GM12878 (cell line): ENCODE results near the gene HDAC7. TPM values are rescaled to one million over a fixed set of nuclear protein-coding genes. Genes with fewer than 3 reads are reported as not detected.

Source experiments
- ATAC-seq: fragments of 200-7000 bp; cut with Tn5 transposase; 3 replicates; pipeline ENCODE4 v1.9.1; 2020; ENCODE audit warnings: mild to moderate bottlenecking, moderate library complexity
- BruUV-seq: library from RNA; stranded (reverse); fragments of 400-500 nt; replicated peaks from 2 replicates; lab custom pipeline; 2021; lab: Mats Ljungman, UMichigan
- CTCF ChIA-PET: fragments of 300-600 bp; sonication (Branson Sonifier 250); formaldehyde crosslinking; extraction: SDS; loops from one replicate; lab custom pipeline; 2021; ENCODE audit warnings: inconsistent platforms; lab: Yijun Ruan, JAX
- POLR2A ChIA-PET: fragments of 350-600 bp; formaldehyde crosslinking; extraction: SDS; loops from one replicate; lab custom pipeline; 2021; ENCODE audit warnings: inconsistent platforms; lab: Charles Lee
- RAD21 ChIA-PET: fragments of 300-600 bp; sonication (Branson Sonifier 250); formaldehyde crosslinking; loops from one replicate; lab custom pipeline; 2023; ENCODE audit warnings: antibody characterized with exemption; ENCODE audit not compliant: unreplicated experiment; lab: Charles Lee
- SMC1A ChIA-PET: fragments of 300-600 bp; sonication (Branson Sonifier 250); formaldehyde crosslinking; loops from one replicate; lab custom pipeline; 2023; ENCODE audit not compliant: unreplicated experiment, uncharacterized antibody; lab: Charles Lee
- DNase-seq: peaks from one replicate; pipeline ENCODE4 v3.0.0-alpha.2; 2011; ENCODE audit warnings: low read depth, low spot score
- FAIRE-seq: peaks from 3 replicates; lab custom pipeline; 2011; peaks lifted over from hg19 to GRCh38; lab: Jason Lieb, UNC
- H2AFZ ChIP-seq: 2 replicates; pipeline ENCODE4 v1.6.0; 2011; ENCODE audit warnings: low read depth, low read length, control low read depth; ENCODE audit not compliant: control insufficient read depth
- H3K27ac ChIP-seq: 2 replicates; pipeline ENCODE4 v1.5.1; 2011; ENCODE audit warnings: control low read depth; ENCODE audit not compliant: control insufficient read depth, insufficient read depth
- H3K27me3 ChIP-seq, 2 experiments: replicated peaks in 1 of 2; 2 replicates each; pipeline versions ENCODE4 v1.6.0 to v1.6.1; 2011; ENCODE audit warnings: low read length in 1 of 2; ENCODE audit not compliant: control insufficient read depth in 2 of 2, insufficient read depth in 2 of 2
- H3K36me3 ChIP-seq, 2 experiments: 2 replicates each; pipeline ENCODE4 v1.5.1; 2011; ENCODE audit warnings: low read length in 1 of 2; ENCODE audit not compliant: control insufficient read depth in 2 of 2, insufficient read depth in 2 of 2
- H3K4me1 ChIP-seq: 2 replicates; pipeline ENCODE4 v1.6.1; 2011; ENCODE audit warnings: mild to moderate bottlenecking, low read length, moderate library complexity, mixed read lengths; ENCODE audit not compliant: control insufficient read depth, insufficient read depth
- H3K4me2 ChIP-seq: 2 replicates; pipeline ENCODE4 v1.6.0; 2011; ENCODE audit warnings: control low read depth; ENCODE audit not compliant: control insufficient read depth, insufficient read depth
- H3K4me3 ChIP-seq: fragments of 200-600 bp; sonication (generic); 2 replicates; pipeline ENCODE4 v1.5.1; 2016
- H3K79me2 ChIP-seq: 2 replicates; pipeline ENCODE4 v1.6.0; 2011; ENCODE audit warnings: low read length; ENCODE audit not compliant: control insufficient read depth, insufficient read depth
- H3K9ac ChIP-seq: 2 replicates; pipeline ENCODE4 v1.8.0; 2011; ENCODE audit warnings: low read length, control low read depth, mixed read lengths; ENCODE audit not compliant: control insufficient read depth, insufficient read depth
- H3K9me3 ChIP-seq: replicated peaks from 3 replicates; pipeline ENCODE4 v1.5.1; 2011; ENCODE audit warnings: mild to moderate bottlenecking, low read length; ENCODE audit not compliant: control insufficient read depth, insufficient read depth
- H4K20me1 ChIP-seq: 2 replicates; pipeline ENCODE4 v1.6.0; 2011; ENCODE audit not compliant: control insufficient read depth, insufficient read depth
- CEBPZ ChIP-seq: fragments of 150-350 bp; IDR thresholded peaks from 2 replicates; pipeline ENCODE4 v1.6.1; 2016; ENCODE audit warnings: low read depth, low read length
- KAT2A ChIP-seq: conservative IDR thresholded peaks from 2 replicates; pipeline ENCODE4 v1.6.1; 2011; ENCODE audit warnings: low read depth, low read length; ENCODE audit not compliant: control insufficient read depth
- MYC ChIP-seq: IDR thresholded peaks from 2 replicates; pipeline ENCODE4 v1.6.1; 2011; ENCODE audit warnings: mild to moderate bottlenecking, low read length, moderate library complexity, inconsistent platforms; ENCODE audit not compliant: insufficient read depth, insufficient replicate concordance, insufficient read length, severe bottlenecking
- POLR2AphosphoS2 ChIP-seq: IDR thresholded peaks from 2 replicates; pipeline ENCODE4 v1.6.1; 2011; ENCODE audit warnings: low read depth, mild to moderate bottlenecking, low read length, improper control_type of control experiment, moderate library complexity
- POLR2AphosphoS5 ChIP-seq: IDR thresholded peaks from 2 replicates; pipeline ENCODE4 v1.6.1; 2011; ENCODE audit warnings: mild to moderate bottlenecking, low read length, inconsistent platforms
- POU2F2 ChIP-seq: IDR thresholded peaks from 3 replicates; pipeline ENCODE4 v1.6.1; 2011; ENCODE audit warnings: low read depth, mild to moderate bottlenecking, low read length, borderline replicate concordance
- WGBS: methylation state at CpG from one replicate; pipeline ENCODE4 v1.1.6; 2016; ENCODE audit warnings: low lambda C conversion rate; ENCODE audit not compliant: insufficient replicate concordance, insufficient coverage; ENCODE audit errors: missing lambda C conversion rate; 5-methylcytosine and 5-hydroxymethylcytosine counted together
- in situ Hi-C: fragments of 300-500 bp; cut with MboI; formaldehyde crosslinking; loops from 9 replicates; pipeline ENCODE4 v1.14.3; 2018; ENCODE audit warnings: mixed read lengths
- intact Hi-C: fragments of 100-400 bp; cut with micrococcal nuclease; formaldehyde crosslinking; loops from one replicate; pipeline ENCODE4 v1.14.2; 2022; ENCODE audit not compliant: unreplicated experiment
- polyA plus RNA-seq, 11 experiments: library from polyadenylated mRNA; depleted of rRNA in 4 of 11; unstranded in 6 of 11; stranded (reverse) in 5 of 11; fragments of >200 nt; fragmentation: Nextera tagmentation in 4 of 11; fragmentation: Illumina TruSeq in 1 of 11; extraction: Ambion mirVana in 4 of 11; extraction: Trizol in 1 of 11; gene quantifications; 1 replicate in 1 of 11; 2 replicates in 10 of 11; pipeline versions ENCODE4 v1.2.1 to v1.2.3, GENCODE V29; 2011 to 2016; ENCODE audit warnings: inconsistent platforms in 2 of 11, missing spikeins in 2 of 11, low read depth in 1 of 11
- total RNA-seq, 4 experiments: library from RNA; depleted of rRNA in 3 of 4; stranded (reverse); fragments of >200 nt in 3 of 4; fragmentation: Illumina TruSeq in 1 of 4; extraction: Trizol in 1 of 4; gene quantifications; 2 replicates each; pipeline versions ENCODE4 v1.2.1 to v1.2.3, GENCODE V29; 2013 to 2021
- TF ChIP-seq, protein P1 (sequence below): IDR thresholded peaks from 2 replicates; pipeline ENCODE4 v1.6.1; 2012; ENCODE audit warnings: low read length, inconsistent platforms

The HDAC7 gene
- total and polyA plus RNA-seq, 10 of the 15 experiments (the other 5 are each of a cell fraction or from before 2014, with no cell fraction given) = 0.47 to 18.3 (median 5.4) TPM

GRCh38 chr12:47754126-47754525, 65.6 kb downstream of the HDAC7 start:
- no peak overlapping the region for H3K9ac ChIP-seq
- intact Hi-C loops (no loop called here), in situ Hi-C loops (no loop called here)
- POLR2A ChIA-PET = interaction anchor here (1.5 to 2.4 kb wide), 3 partner anchors 10 to 131 kb away, joined by 4 to 14 read pairs (median 5); no protein-coding TSS in a partner anchor
- peak overlapping the region; percentile 82; the same call in 1 of the 2 replicates for H3K4me2 ChIP-seq
- SMC1A ChIA-PET = interaction anchor here (2.2 to 12.2 kb wide), 5 partner anchors 9 to 39 kb away, joined by 6 to 277 read pairs (median 15); no protein-coding TSS in a partner anchor
- no TSS peak for BruUV-seq
- TF ChIP-seq POLR2AphosphoS2 = no peak
- TF ChIP-seq, protein P1, sequence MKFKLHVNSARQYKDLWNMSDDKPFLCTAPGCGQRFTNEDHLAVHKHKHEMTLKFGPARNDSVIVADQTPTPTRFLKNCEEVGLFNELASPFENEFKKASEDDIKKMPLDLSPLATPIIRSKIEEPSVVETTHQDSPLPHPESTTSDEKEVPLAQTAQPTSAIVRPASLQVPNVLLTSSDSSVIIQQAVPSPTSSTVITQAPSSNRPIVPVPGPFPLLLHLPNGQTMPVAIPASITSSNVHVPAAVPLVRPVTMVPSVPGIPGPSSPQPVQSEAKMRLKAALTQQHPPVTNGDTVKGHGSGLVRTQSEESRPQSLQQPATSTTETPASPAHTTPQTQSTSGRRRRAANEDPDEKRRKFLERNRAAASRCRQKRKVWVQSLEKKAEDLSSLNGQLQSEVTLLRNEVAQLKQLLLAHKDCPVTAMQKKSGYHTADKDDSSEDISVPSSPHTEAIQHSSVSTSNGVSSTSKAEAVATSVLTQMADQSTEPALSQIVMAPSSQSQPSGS = no peak
- TF ChIP-seq POLR2AphosphoS5 = no peak
- TF ChIP-seq KAT2A = no peak
- no peak for TF ChIP-seq CEBPZ
- no peak for TF ChIP-seq MYC
- no peak for TF ChIP-seq POU2F2
- H3K4me3 ChIP-seq = no peak overlapping the region
- no peaks in the 10 kb centered on the region for H3K27me3 ChIP-seq
- ATAC-seq (no peak), DNase-seq (no peak), FAIRE-seq (peak; percentile 41)
- 0 out of 2 replicates have a peak overlapping the region, but pooled peaks have one; percentile 76 for H3K27ac ChIP-seq
- no peaks in the 10 kb centered on the region for H3K79me2 ChIP-seq
- WGBS = 96% methylated on average over 4 of the region's 4 CpGs
- RAD21 ChIA-PET = interaction anchor here (1.7 to 12.6 kb wide), 3 partner anchors 12 to 48 kb away, joined by 5 to 237 read pairs (median 83); partner anchors contain the start of genes RPAP3 and SLC48A1
- no peaks in the 10 kb centered on the region for H3K36me3 ChIP-seq
- no peaks in the 10 kb centered on the region for H3K9me3 ChIP-seq
- no peak overlapping the region for H2AFZ ChIP-seq
- H3K4me1 ChIP-seq = peaks cover 41% of the 10 kb centered on the region
- H4K20me1 ChIP-seq = no peaks in the 10 kb centered on the region
- CTCF ChIA-PET = interaction anchor here (1.1 to 14.5 kb wide), 8 partner anchors 10 to 85 kb away, joined by 3 to 507 read pairs (median 20); partner anchors contain the start of gene SLC48A1
